ENCODE measurements around the gene UHMK1.
"Not testable (repeated sequence)": the region's sequence is repeated elsewhere in the genome, so short reads cannot be mapped to it uniquely, and the experiment has no call there.

UHMK1 gene

DNA sequence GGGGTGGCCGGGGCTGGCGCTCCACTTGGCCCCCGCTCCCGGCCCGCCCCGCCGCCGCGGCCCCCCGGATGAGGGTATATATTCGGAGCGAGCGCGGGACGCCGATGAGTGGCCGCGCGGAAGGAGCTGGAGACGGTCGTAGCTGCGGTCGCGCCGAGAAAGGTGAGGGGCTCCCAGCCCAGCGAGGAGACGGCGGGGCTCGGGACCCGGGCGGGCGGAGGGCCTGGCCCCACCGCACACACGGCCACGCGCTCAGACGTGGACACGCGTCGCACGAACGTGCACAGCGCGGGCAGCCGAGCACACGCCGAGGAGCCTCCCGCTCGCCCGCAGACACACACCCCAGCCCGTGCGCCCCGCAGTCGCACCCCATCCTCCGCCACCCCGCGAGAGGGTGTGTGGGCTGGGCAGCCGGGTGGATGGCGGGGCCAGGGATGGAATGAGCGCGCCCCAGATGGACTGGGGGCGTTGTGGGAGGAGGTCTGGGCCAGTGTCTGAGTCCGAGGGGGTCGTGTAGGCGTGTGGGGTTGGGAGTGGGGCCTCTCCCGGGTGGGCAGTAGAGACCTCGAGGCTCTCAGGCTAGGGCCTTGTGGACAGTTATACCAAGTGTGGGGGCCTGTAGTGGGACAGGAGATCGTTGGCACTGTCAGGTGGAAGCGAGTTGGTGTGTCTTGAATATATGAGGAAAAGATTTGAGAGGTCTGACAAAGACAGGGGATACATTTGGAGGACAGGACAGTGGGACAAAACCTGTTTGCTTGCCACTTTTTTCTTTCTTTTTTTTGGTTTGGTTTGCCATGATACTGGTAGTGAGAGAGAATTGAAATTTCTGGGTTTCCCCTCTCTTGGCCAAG lies 64.2 kb downstream of the UHMK1 start, which contains the start of gene UAP1:
Gene UAP1, plus strand, starts transcription at position 107 of the 854 bp plus-strand sequence. CDS start 4,347 bp downstream, outside the sequence.
- DNase-seq (ENCODE audit: extremely low spot score, insufficient read length, low read depth) (no peak), FAIRE-seq (no peak)

DNA sequence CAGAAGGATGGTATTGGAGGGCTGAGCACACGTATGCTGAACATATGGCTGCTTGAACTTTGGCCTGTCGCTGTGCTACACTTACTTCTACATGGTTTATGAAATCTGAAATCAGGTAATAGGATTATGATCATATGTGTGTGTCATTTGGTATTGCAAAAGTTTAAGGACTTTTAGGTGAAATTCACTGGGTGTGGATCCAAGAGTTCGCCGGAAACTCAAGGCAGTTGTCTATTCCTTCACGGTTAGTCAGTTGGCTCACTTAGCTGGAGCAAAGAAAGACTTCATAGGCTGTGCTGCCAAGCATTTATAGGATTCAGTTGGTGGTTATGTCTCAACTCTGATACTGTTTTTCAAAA lies 64.8 kb downstream of the UHMK1 start:
- FAIRE-seq (no peak), DNase-seq (ENCODE audit: extremely low spot score, insufficient read length, low read depth) (no peak)

DNA sequence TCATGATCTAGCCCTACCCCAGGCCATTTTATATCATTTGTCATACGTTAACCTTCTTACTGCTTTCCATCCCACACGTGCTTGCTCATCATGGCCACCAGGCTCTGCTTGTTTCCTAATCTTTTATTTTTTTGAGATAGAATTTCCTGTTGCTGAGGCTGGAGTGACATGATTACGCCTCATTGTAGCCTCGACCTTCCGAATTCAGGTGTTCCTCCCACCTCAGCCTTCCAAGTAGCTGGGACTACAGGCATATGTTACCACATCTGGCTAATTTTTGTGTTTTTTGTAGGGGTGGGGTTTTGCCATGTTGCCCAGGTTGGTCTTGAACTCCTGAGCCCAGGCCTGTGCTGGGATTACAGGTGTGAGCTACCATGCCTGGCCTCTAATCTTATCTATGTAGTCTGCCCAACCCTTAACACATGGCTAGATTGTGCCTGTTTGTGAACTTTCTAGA lies 67.2 kb downstream of the UHMK1 start:
- DNase-seq (ENCODE audit: extremely low spot score, insufficient read length, low read depth) (no peak), FAIRE-seq (no peak)

DNA sequence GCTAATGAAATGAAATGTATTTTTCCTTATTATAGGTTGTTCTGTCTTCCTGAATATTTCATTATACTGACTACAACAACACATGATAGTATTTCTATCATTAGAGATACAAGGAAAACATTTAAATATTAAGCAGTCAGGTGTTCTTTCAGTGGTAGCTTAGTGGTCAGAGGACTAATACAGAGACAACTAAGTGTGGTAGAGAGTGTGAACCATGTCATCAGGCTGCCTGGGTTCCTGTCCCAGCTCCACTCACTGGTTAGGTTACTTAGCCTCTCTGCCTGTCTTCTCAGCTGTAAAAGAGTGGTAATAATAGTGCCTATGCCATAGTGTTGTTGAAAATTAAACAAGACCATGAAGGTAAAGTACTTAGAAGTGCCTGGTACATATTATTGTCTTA lies 67.8 kb downstream of the UHMK1 start:
- FAIRE-seq: no peak
- DNase-seq (ENCODE audit: extremely low spot score, insufficient read length, low read depth): no peak

DNA sequence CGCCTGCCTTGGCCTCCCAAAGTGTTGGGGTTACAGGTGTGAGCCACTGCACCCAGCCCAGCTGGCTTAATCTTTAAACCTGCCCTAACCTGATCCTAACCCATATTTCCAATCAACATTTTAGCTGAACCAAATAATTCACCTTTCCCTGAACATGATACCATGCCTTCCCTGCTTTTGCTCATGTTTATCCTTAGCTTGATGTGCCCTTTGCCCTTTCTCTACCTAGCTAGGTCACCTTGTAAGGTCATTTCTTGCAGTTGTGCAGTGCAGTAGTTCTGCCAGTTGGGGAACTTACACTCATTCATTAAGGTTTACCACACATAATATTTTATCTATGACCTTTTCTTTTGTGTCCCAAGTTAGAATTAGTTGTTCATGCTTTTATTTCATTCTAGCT lies 69.3 kb downstream of the UHMK1 start:
- FAIRE-seq (no peak), DNase-seq (ENCODE audit: extremely low spot score, insufficient read length, low read depth) (no peak)

DNA sequence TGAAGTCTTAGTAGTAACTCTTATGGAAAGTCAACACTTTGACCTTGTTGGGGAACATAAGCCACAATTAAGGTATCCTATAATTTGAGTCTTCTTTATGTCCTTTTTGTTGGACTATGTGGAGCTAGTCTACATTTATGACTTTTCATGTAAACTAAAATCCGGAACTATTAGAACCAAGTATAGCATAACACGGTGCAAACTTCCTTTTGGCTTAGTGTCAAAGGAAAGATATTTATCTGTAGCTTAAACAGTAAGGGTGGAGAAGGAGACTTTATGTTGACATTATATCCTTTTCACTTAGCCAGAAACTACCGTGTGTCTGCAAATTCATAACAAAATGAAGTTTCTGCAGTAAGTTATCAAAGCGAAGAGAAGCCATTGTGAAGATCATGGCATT lies 71.2 kb downstream of the UHMK1 start:
- no peak for DNase-seq (ENCODE audit: extremely low spot score, insufficient read length, low read depth)
- FAIRE-seq: no peak

DNA sequence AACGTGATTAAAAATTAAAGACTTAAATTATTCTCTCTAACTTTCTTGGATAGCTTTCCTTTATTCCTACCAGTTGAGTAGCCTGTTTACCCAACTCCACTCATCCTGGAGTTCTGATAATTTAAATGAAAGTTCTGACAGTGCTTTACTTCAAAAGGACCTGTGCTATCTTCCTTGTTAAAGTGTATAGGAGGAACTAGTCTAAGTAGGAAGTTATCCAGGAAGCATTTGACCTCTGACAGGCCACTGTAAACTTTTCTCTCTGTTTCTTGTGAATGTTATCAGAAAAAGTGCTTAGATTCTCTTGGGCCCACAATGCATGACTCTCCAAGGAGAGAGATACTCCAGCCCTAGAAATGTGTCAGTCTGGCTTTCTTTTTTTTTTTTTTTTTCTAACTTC lies 73.1 kb downstream of the UHMK1 start:
- DNase-seq (ENCODE audit: extremely low spot score, insufficient read length, low read depth): no peak
- no peak for FAIRE-seq

DNA sequence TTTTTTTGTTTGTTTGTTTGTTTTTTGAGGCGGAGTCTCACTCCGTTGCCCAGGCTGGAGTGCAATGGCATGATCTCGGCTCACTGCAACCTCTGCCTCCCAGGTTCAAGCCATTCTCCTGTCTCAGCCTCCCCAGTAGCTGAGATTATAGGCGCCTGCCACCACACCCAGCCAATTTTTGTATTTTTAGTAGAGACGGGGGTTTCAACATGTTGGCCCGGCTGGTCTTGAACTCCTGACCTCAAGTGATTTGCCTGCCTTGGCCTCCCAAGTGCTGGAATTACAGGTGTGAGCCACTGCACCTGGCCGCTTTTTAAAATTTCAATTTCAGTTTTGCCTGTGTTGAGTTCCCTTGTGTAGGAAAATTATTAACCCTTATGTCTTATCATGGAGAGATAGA lies 73.5 kb downstream of the UHMK1 start:
- not testable (repeated sequence) for FAIRE-seq; DNase-seq (ENCODE audit: extremely low spot score, insufficient read length, low read depth)

DNA sequence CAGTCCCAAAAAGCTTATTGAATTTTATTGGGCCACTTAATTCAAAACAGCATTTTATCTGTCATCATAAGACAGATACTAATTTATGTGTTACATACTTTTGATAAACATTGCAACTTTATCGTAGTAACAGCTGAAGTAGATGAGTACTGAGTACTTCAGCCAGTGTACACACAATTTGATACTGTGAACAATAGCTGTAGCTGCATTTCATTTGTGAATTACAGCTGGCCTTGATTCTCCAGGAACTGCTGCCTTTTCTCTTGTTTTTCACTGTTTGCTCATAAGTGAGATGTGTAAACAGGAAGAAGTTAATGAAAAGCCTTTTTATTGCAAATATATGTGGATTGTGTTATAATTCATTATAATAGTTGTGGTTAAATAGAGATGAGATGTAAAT lies 74.1 kb downstream of the UHMK1 start:
- FAIRE-seq: no peak

DNA sequence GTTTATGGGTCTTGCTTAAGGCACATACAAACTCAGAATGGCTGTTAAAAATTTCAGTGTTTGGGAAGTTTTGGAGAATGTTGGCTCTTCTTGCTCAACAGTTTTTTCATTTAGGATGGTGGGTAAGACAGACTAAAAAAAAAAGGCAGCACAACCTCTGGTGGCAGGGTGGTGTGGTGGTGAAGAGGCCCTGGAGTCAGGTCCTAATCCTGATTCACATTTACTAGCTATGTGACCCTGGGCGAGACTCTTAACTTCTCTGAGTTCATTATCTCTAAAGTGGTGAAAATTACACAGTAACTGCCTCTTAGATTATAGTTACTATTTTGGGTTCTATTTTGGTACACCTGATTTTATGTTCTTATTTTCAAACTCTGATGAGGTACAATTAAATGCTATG lies 75.5 kb downstream of the UHMK1 start:
- FAIRE-seq (no peak), DNase-seq (ENCODE audit: extremely low spot score, insufficient read length, low read depth) (no peak)

More for the DNA sequence above, 74.1 kb downstream of the UHMK1 start:
- DNase-seq (ENCODE audit: extremely low spot score, insufficient read length, low read depth): no peak

DNA sequence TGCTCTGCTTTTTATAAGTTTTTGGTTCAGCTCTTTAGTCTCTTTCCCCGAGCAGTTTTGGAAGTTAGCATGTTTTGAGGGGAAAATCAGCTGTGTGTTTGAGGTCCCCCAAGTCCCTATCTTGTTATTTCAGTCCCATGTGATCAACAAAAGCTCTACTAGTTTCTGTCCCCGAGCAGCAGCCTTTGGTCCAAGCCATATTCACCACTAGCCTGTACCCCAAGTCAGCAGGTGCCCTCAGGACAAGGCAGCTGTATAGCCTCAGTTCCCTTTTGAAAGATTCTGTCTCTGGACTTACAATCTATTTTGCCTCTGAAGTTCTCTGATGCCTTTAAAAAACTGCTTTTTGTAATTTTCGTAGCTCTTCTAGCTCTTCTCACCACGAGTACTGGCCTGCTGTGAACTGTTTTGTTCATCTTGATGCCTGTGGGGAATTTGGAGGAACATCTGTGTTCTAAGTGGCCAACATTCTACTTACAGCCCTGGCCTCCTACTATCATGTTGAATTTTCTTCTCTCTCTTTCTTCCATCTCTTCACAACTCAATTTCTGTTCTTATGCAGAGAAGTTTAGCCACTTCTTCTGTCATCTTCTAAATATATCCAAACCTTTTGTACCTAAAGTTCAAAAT lies 80.6 kb downstream of the UHMK1 start:
- no peak for DNase-seq (ENCODE audit: extremely low spot score, insufficient read length, low read depth)
- no peak for FAIRE-seq

DNA sequence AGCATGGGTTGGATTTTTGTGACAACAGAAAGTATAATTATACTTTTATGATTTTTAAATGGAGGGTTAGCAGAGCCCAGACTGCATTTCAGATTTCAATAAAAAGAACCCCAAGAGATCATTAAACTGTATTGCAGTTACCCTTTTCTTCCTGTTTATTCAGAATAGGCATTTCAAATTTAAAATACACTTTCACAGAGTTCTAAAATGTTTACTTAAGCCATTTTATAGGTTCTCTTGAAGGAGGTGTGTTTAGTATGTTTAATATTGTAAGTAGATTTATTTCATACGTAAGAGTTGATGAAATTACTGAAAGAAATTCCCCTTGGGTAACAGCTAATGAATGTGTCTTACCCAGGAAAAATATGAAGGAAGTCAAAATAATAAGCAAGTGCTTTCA lies 81.3 kb downstream of the UHMK1 start:
- no peak for DNase-seq (ENCODE audit: extremely low spot score, insufficient read length, low read depth)
- no peak for FAIRE-seq

All from GM18507 (cell line).